K562 (cell line): ENCODE measurements around the gene STAG2.

Experiments used
- BRCA1 ChIP-seq, 2 experiments: fragments of 450-650 bp in 1 of 2; sonication (generic) in 1 of 2; formaldehyde crosslinking in 1 of 2; IDR thresholded peaks; 2 replicates each; pipeline versions ENCODE4 v1.5.0 to v1.6.1; 2017 to 2020; ENCODE audit warnings: mild to moderate bottlenecking in 1 of 2, missing genetic modification reagents in 1 of 2
- CBX5 ChIP-seq: IDR thresholded peaks from 2 replicates; pipeline ENCODE4 v1.6.1; 2014; ENCODE audit warnings: low read depth, borderline replicate concordance
- EHMT2 ChIP-seq: fragments of 450-650 bp; IDR thresholded peaks from 2 replicates; pipeline ENCODE4 v1.6.1; 2018; ENCODE audit warnings: antibody characterized with exemption
- HMG20B ChIP-seq: fragments of 250-450 bp; sonication (Bioruptor Pico); IDR thresholded peaks from 2 replicates; pipeline ENCODE4 v1.5.0; 2021; ENCODE audit warnings: mild to moderate bottlenecking
- KLF13 ChIP-seq: fragments of 450-650 bp; IDR thresholded peaks from 2 replicates; pipeline ENCODE4 v1.6.1; 2016; ENCODE audit warnings: missing genetic modification characterization, low read depth, mild to moderate bottlenecking, missing compliant biosample characterization, moderate library complexity, borderline replicate concordance
- MAX ChIP-seq: sonication (generic); formaldehyde crosslinking; IDR thresholded peaks from 2 replicates; pipeline ENCODE4 v1.9.0; 2022; ENCODE audit warnings: mild to moderate bottlenecking, missing genetic modification reagents
- SIN3A ChIP-seq, 2 experiments: fragments of 150-350 bp in 1 of 2; IDR thresholded peaks; 2 replicates each; pipeline ENCODE4 v1.6.1; 2011 to 2016; ENCODE audit warnings: borderline replicate concordance in 2 of 2, low read depth in 2 of 2, low read length in 2 of 2, mild to moderate bottlenecking in 2 of 2, moderate library complexity in 2 of 2; ENCODE audit not compliant: control insufficient read depth in 1 of 2
- SMC3 ChIP-seq: conservative IDR thresholded peaks from 2 replicates; pipeline ENCODE4 v1.6.1; 2011; ENCODE audit warnings: low read depth, low read length, improper control_type of control experiment; ENCODE audit not compliant: insufficient read depth
- U2AF2 ChIP-seq: fragments of 200-400 bp; formaldehyde crosslinking; optimal IDR thresholded peaks from 2 replicates; pipeline ENCODE3; 2017; ENCODE audit warnings: low read depth, mild to moderate bottlenecking, low read length
- XRCC3 ChIP-seq: fragments of 450-650 bp; IDR thresholded peaks from 2 replicates; pipeline ENCODE4 v1.6.1; 2017; ENCODE audit warnings: mild to moderate bottlenecking, moderate library complexity
- ZBTB1 ChIP-seq: sonication (generic); formaldehyde crosslinking; IDR thresholded peaks from 2 replicates; pipeline ENCODE4 v1.8.1; 2023; ENCODE audit warnings: missing genetic modification reagents, low read depth, mild to moderate bottlenecking, borderline replicate concordance
- ZNF274 ChIP-seq: IDR thresholded peaks from 2 replicates; pipeline ENCODE4 v1.6.1; 2011; ENCODE audit warnings: low read depth, mild to moderate bottlenecking, low read length, moderate library complexity, borderline replicate concordance
- TF ChIP-seq, protein P1 (sequence below), 2 experiments: fragments of 450-650 bp in 1 of 2; sonication (generic) in 1 of 2; formaldehyde crosslinking in 1 of 2; IDR thresholded peaks in 1 of 2; conservative IDR thresholded peaks in 1 of 2; 2 replicates each; pipeline versions ENCODE4 v1.6.1 to v1.8.1; 2016 to 2023; ENCODE audit warnings: mild to moderate bottlenecking in 2 of 2, moderate library complexity in 2 of 2, inconsistent platforms in 1 of 2, missing genetic modification reagents in 1 of 2
- TF ChIP-seq, protein P2 (sequence below): sonication (generic); formaldehyde crosslinking; IDR thresholded peaks from 2 replicates; pipeline ENCODE4 v1.5.0; 2020; ENCODE audit warnings: missing genetic modification reagents

- TF ChIP-seq, protein P1, sequence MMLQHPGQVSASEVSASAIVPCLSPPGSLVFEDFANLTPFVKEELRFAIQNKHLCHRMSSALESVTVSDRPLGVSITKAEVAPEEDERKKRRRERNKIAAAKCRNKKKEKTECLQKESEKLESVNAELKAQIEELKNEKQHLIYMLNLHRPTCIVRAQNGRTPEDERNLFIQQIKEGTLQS (IDR thresholded peaks at IDR 0.05): no peak
- TF ChIP-seq, protein P1 (CRISPR knock-in tag; conservative IDR thresholded peaks at IDR 0.05): no peak
- TF ChIP-seq ZNF274 (no peak), SMC3 (no peak), U2AF2 (no peak), CBX5 (no peak), ZBTB1 (no peak), XRCC3 (no peak), MAX (no peak), KLF13 (no peak), SIN3A (IDR thresholded peaks at IDR 0.05; ENCODE audit: borderline replicate concordance in 2 of 2, control insufficient read depth in 1 of 2, low read depth in 2 of 2, low read length in 2 of 2) (no peak), BRCA1 (IDR thresholded peaks at IDR 0.05) (no peak), BRCA1 (CRISPR knock-in tag; IDR thresholded peaks at IDR 0.05) (no peak), EHMT2 (no peak), HMG20B (CRISPR knock-in tag) (no peak)
- TF ChIP-seq, protein P2, sequence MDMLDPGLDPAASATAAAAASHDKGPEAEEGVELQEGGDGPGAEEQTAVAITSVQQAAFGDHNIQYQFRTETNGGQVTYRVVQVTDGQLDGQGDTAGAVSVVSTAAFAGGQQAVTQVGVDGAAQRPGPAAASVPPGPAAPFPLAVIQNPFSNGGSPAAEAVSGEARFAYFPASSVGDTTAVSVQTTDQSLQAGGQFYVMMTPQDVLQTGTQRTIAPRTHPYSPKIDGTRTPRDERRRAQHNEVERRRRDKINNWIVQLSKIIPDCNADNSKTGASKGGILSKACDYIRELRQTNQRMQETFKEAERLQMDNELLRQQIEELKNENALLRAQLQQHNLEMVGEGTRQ: no peak
Observed at GRCh38 chrX:124117325-124117724, 155.8 kb downstream of the STAG2 start.
